GM04503 (cell line): ENCODE measurements around the gene MBNL2.

Experiments used
- DNase-seq: peaks from one replicate; pipeline ENCODE4 v3.0.0-alpha.2; 2012; ENCODE audit warnings: low read depth

Gene MBNL2

GRCh38 chr13:97381189-97381588 is 159.1 kb downstream of the MBNL2 start:
- no peak for DNase-seq

GRCh38 chr13:97382276-97382675 is 160.1 kb downstream of the MBNL2 start:
- DNase-seq = no peak

- no peak for DNase-seq
Measured at GRCh38 chr13:97384371-97384770, 162.2 kb downstream of the MBNL2 start.

- DNase-seq = no peak
Measured at GRCh38 chr13:97385146-97385545, 163.0 kb downstream of the MBNL2 start.

- DNase-seq = no peak
Measured at GRCh38 chr13:97385854-97386253, 163.7 kb downstream of the MBNL2 start.

GRCh38 chr13:97386801-97387484 is 164.8 kb downstream of the MBNL2 start:
- no peak for DNase-seq

- no peak for DNase-seq
Measured at GRCh38 chr13:97387485-97387839, 165.3 kb downstream of the MBNL2 start.

GRCh38 chr13:97387890-97388289 is 165.8 kb downstream of the MBNL2 start:
- DNase-seq = no peak

- no peak for DNase-seq
Measured at GRCh38 chr13:97388373-97388772, 166.2 kb downstream of the MBNL2 start.

GRCh38 chr13:97390941-97391600 is 168.9 kb downstream of the MBNL2 start:
- DNase-seq = no peak

- DNase-seq = no peak
Measured at GRCh38 chr13:97392020-97392419, 169.9 kb downstream of the MBNL2 start.

- DNase-seq = no peak
Measured at GRCh38 chr13:97394542-97394941, 172.4 kb downstream of the MBNL2 start.

GRCh38 chr13:97395447-97396136 is 173.5 kb downstream of the MBNL2 start:
- no peak for DNase-seq

- DNase-seq = no peak
Measured at GRCh38 chr13:97397267-97397666, 175.1 kb downstream of the MBNL2 start.

- DNase-seq = no peak
Measured at GRCh38 chr13:97401421-97401820, 179.3 kb downstream of the MBNL2 start.

GRCh38 chr13:97403893-97404750 is 182.0 kb downstream of the MBNL2 start:
- DNase-seq = no peak

GRCh38 chr13:97407540-97407939 is 185.4 kb downstream of the MBNL2 start:
- DNase-seq = no peak

- DNase-seq = no peak
Measured at GRCh38 chr13:97408938-97409337, 186.8 kb downstream of the MBNL2 start.

- peak; percentile 81 for DNase-seq
Measured at GRCh38 chr13:97411984-97412383, 189.9 kb downstream of the MBNL2 start.

GRCh38 chr13:97413694-97414093 is 191.6 kb downstream of the MBNL2 start:
- DNase-seq = no peak

GRCh38 chr13:97414392-97414791 is 192.3 kb downstream of the MBNL2 start:
- DNase-seq = no peak

GRCh38 chr13:97417698-97418097 is 195.6 kb downstream of the MBNL2 start:
- no peak for DNase-seq
